Measurements from ENCODE around the gene NNAT.

The NNAT gene

GRCh38 chr20:37502654-37503053, 18.4 kb upstream of the NNAT start:
- no peak for DNase-seq (ENCODE audit: low read depth)

DNA sequence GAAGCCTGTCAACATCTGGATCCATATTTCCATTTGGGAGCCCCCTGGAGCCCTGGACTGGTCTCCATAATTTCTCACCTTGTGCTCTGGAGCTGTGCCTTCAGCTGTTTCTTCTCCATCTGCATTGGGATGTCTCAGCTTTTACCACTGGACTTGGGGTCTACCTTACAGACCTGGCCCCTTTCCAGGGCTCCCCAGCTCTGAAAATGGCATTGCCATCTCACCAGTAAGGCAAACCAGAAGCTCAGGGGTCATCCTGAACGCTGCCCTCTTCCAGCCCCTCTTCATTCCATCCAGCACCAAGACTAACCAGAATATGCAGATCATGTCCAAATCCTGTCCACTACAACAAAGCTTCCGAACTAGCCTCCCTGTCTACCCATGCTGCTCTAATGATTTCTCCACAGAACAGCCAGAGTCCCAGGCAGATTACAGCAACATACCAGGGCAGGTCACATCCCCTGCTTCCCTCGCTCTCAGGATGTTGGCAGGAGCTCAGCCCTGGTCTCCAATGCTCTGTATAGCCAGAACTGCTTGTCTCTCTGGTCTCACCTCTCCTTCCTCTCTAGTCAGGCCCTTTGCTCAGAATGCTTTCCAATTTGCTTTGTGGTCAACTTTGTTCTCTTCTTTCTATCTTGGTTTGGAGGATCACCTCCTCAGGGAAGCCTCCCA, 17.7 kb upstream of the NNAT start:
- DNase-seq (ENCODE audit: low read depth), result no peak

DNA sequence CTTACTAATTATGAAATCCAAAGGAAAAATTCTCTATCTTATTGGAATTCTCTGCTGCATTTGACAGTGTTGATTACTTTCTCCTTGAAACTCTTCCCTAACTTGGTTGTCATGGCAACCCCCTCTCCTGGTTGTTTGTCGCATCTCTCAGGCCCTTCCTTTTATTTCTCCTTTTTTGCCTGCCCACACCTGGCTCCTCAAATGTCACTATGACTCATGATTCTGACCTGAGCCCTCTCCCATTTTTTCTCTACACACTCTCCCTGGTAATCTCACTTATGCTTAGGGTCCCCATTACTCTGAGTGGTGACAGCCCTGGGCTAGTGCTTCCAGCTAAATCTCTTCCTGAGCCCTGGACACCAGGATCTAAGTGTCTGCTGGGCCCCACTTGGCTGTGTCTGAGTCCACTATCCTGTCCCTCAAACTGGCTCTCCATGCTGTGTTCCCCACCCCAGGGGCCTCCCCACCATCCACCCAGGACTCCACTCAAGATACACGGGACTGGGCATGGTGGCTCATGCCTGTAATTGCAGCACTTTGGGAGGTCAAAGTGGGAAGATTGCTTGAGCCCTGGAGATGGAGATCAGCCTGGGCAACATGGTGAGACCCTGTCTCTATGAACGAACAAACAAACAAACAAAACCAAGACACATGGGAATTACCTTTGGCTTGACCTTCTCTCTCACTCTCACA, 16.5 kb upstream of the NNAT start:
- no peak for DNase-seq (ENCODE audit: low read depth)

GRCh38 chr20:37505263-37506151, 15.5 kb upstream of the NNAT start:
- DNase-seq (ENCODE audit: low read depth), result no peak

- DNase-seq (ENCODE audit: low read depth), result no peak
Observed at GRCh38 chr20:37506152-37506725, 14.8 kb upstream of the NNAT start.

DNA sequence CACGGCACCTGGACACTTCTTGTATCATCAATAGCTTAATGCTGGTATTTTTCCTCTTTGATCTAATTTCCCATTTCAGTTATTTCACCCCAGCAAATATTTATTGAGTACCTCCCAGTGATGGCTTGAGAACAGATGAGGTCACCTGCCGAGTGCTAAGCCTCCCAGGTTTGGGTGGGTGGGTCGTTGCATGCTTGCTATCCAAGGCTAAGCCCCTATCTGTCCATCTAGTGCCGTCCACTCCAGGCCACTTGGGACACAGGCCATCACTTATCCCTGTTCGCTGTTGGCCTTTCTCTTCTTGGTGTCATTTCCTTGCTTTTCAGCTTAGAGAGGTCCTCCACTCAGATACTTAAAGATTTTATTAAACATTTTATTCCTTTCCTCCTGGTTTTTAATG, 10.8 kb upstream of the NNAT start:
- no peak for DNase-seq (ENCODE audit: low read depth)

DNA sequence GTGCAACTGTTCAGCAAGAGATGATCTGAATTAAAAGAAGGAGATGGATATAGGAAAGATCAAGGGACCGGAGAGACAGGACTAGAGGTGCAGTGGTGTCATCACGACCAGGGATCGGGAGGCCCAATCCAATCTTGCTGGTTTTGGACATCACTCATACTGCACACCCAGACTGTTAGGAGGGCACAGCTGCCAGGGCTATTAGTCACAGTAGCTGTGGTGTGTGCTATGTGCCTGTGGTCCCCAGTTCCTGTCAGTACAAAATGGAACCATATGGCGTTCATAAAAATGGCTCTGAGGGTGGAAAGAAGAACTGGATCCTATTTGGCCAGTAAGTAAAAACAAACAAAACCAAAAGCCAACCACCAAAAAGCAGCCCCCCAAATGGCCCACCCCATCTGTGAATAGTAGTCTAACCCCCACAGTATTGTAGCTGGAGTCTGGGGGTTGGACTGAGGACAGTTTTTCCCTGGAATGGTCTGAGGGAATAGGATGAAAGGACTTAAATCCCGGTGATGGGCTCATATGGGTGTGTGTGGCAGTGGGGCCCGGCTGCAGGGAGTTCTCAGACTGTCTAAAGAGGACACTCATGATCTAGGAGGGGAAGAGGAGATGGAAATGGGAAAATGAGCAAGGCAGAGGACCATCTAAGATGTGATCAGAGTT, 9.3 kb upstream of the NNAT start:
- DNase-seq (ENCODE audit: low read depth), result no peak

GRCh38 chr20:37513779-37514359, 7.2 kb upstream of the NNAT start:
- DNase-seq (ENCODE audit: low read depth), result no peak

DNA sequence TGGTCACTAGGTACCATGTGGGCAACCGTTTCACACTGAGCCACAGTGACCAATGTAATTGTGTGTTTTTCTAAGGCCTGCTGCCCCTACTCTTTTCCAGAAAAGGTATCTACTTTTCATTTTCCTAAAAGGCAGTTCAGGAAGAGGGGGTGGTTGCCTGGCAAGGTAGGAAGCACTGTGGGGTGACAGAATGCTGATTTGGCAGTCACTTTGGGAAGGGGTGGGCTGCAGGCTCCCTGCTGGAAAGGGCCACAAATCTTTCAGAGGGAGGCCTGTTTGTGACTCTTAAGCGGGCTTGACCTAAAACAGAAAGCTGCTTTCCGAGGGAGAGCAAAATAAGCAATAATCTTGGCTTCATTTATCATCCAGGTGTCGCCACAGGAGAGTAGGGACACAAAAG, 5.2 kb upstream of the NNAT start:
- DNase-seq (ENCODE audit: low read depth), result no peak

GRCh38 chr20:37516811-37517750, 4.0 kb upstream of the NNAT start:
- no peak for DNase-seq (ENCODE audit: low read depth)

- no peak for DNase-seq (ENCODE audit: low read depth)
Observed at GRCh38 chr20:37518059-37518458, 3.0 kb upstream of the NNAT start.

DNA sequence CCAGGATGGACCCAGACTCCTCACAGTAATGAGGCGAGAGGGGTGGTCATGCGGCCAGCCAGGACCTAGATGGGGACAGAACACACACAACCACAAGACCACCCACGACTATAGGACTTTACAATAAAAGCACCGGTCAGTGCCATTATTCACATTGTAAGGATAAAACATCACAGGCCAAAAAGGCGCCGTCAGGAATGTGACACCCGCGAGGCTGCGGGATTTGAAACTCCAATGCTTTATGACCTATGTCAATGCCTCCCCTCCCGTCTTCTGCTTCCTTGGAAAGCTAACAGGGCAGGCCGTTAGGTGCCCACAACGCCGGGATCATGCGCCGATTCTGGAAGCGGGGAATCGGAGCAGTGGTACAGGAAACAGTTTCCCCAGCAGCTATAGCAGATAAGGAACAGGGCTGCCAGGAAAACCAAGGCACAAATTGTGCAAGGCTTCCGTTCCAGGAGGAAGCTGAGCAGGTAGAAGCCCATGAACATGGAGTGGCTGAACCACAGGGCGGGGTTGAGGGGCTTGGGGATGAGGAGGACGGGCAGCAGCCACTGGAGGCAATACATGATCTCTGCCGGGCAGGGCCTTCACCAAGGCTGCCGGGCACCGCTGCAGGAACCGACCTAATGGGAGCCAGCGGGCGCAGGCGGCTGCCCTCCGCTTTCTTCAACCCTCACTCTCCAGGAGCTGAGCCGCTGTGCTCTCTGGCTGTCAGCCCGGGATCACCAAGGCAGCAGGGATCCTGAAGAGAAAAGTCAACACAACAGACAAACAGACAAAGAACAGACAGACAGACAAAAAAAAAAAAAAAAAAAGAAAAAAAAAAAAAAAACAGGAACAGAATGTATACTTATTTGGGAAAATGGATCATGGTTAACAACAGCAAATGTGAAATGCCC, 2.2 kb upstream of the NNAT start:
- DNase-seq (ENCODE audit: low read depth), result no peak

- no peak for DNase-seq (ENCODE audit: low read depth)
Observed at GRCh38 chr20:37519508-37520418, 1.3 kb upstream of the NNAT start.

- DNase-seq (ENCODE audit: low read depth), result no peak
Observed at GRCh38 chr20:37520419-37520955, 563 bp upstream of the NNAT start.

DNA sequence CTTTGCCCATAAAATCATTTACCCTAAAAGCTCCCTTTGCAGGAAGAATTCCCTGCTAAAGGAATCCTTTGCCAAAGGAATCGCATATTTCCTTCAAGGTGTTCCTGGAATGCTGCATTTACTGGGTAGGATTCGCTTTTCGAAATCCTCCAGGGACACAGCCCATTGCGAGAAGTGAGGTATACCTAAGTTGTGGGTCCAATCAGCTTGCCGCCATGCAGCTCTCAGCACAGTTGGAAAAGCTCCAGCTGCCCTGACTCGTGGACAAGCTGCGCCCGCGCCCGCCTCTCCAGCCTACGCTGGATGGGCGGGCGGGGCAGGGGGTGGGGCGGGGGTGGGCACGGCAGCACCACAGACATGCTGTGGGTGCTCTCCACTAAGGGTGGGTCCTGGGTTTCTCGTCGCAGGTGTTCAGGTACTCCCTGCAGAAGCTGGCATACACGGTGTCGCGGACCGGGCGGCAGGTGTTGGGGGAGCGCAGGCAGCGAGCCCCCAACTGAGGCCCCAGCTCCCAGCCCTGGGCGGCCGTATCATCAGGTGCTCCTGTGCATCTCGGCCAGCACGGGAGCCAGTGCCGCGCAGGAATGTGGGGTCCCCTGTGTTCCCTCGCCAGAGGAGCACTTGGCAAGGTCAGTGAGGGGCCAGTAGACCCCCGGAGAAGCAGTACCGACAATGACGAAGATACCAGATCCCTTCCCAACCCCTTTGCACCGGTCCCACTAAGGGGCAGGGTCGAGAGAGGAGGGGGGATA, 1.4 kb downstream of the NNAT start:
- no peak for DNase-seq (ENCODE audit: low read depth)

DNA sequence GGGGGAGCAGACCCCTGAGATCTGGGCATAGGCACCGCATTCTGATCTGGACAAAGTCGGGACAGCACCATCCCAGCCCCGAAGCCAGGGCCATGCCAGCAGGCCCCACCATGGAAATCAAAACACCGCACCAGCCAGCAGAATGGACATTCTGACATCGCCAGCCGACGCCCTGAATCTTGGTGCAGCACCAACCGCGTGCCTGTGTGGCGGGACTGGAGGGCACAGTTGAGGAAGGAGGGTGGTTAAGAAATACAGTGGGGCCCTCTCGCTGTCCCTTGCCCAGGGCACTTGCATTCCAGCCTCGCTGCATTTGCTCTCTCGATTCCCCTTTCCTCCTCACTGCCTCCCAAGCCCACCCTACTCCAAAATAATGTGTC, 2.0 kb downstream of the NNAT start:
- DNase-seq (ENCODE audit: low read depth), result no peak

- no peak for DNase-seq (ENCODE audit: low read depth)
Observed at GRCh38 chr20:37523911-37524700, 3.1 kb downstream of the NNAT start.
